Transverse colon (tissue), 4 donors: Measurements from ENCODE around the gene PIH1D1. TPM values are rescaled to one million over a fixed set of nuclear protein-coding genes. Genes with fewer than 3 reads are reported as not detected.
A peak's percentile ranks its signal among the peaks of the same experiment; 100 is the strongest.

ENCODE experiments used
- DNase-seq: peaks from one replicate; pipeline ENCODE4 v3.0.0-alpha.2; 2019
- H3K27ac ChIP-seq, 4 donors: fragments of 200-600 bp; sonication (generic); 2 replicates each; pipeline ENCODE4 v1.5.1; 2016 to 2018; ENCODE audit warnings: inconsistent platforms in 4 of 4
- H3K27me3 ChIP-seq: fragments of 200-600 bp; sonication (generic); 2 replicates; pipeline ENCODE4 v1.5.1; 2017; ENCODE audit warnings: inconsistent platforms
- H3K36me3 ChIP-seq, 4 donors: fragments of 200-600 bp; sonication (generic); 2 replicates each; pipeline ENCODE4 v1.5.1; 2017 to 2019; ENCODE audit warnings: inconsistent platforms in 4 of 4
- H3K4me1 ChIP-seq, 4 donors: fragments of 200-600 bp; sonication (generic); 2 replicates each; pipeline ENCODE4 v1.5.1; 2017 to 2020; ENCODE audit warnings: inconsistent platforms in 4 of 4
- H3K4me3 ChIP-seq, 4 donors: fragments of 200-600 bp; sonication (generic); 1 replicate in 1 of 4; 2 replicates in 3 of 4; pipeline versions ENCODE4 v1.5.1 to v1.6.1; 2017 to 2019; ENCODE audit warnings: inconsistent platforms in 4 of 4
- H3K9me3 ChIP-seq, 2 donors: fragments of 200-600 bp; sonication (generic); 2 replicates each; pipeline ENCODE4 v1.5.1; 2017 to 2019; ENCODE audit warnings: inconsistent platforms in 2 of 2
- EP300 ChIP-seq: sonication (generic); formaldehyde crosslinking; IDR thresholded peaks from one replicate; pipeline ENCODE4 v1.6.1; 2017; ENCODE audit warnings: antibody characterized with exemption, low read depth
- POLR2A ChIP-seq: fragments of 450-650 bp; IDR thresholded peaks from one replicate; pipeline ENCODE4 v1.6.1; 2016; ENCODE audit warnings: antibody characterized with exemption, mild to moderate bottlenecking, moderate library complexity
- POLR2AphosphoS5 ChIP-seq, 3 donors: sonication (generic); formaldehyde crosslinking; IDR thresholded peaks; one replicate each; pipeline ENCODE4 v1.6.1; 2016; ENCODE audit warnings: antibody characterized with exemption in 3 of 3
- WGBS, 2 donors: methylation state at CpG; one replicate each; pipeline ENCODE4 v1.1.5; 2018; ENCODE audit warnings: low coverage in 1 of 2; 5-methylcytosine and 5-hydroxymethylcytosine counted together
- in situ Hi-C, 4 donors: fragments of 200-750 bp; cut with MboI; loops; one replicate each; pipeline versions ENCODE4 v1.15.0 to v1.15.1; 2017; ENCODE audit warnings: low sequenced_read_pairs in 3 of 4, low pct_ligation_motif_present in 1 of 4, low pct_unique_long_range_greater_than_20kb in 1 of 4
- intact Hi-C: fragments of 100-400 bp; cut with DNase I; formaldehyde crosslinking; loops from one replicate; pipeline ENCODE4 v1.15.1; 2023; ENCODE audit warnings: low total_unique reads
- total RNA-seq, 4 donors: library from RNA; depleted of rRNA; stranded (reverse); fragments of >200 nt; gene quantifications; one replicate each; pipeline ENCODE4 v1.1.0, GENCODE V29; 2016
- TF ChIP-seq, protein P1 (sequence below), 5 experiments: fragments of 200-600 bp in 3 of 5; fragments of 450-650 bp in 2 of 5; sonication (generic) in 3 of 5; IDR thresholded peaks; 1 replicate in 2 of 5; 2 replicates in 3 of 5; pipeline ENCODE4 v1.5.1; 2016 to 2017; ENCODE audit warnings: antibody characterized with exemption in 5 of 5, inconsistent platforms in 3 of 5, mild to moderate bottlenecking in 2 of 5, moderate library complexity in 1 of 5

PIH1D1 gene
- total RNA-seq, 4 donors from 2014 or later: 52.7 to 105 (median 90.4) TPM

DNA sequence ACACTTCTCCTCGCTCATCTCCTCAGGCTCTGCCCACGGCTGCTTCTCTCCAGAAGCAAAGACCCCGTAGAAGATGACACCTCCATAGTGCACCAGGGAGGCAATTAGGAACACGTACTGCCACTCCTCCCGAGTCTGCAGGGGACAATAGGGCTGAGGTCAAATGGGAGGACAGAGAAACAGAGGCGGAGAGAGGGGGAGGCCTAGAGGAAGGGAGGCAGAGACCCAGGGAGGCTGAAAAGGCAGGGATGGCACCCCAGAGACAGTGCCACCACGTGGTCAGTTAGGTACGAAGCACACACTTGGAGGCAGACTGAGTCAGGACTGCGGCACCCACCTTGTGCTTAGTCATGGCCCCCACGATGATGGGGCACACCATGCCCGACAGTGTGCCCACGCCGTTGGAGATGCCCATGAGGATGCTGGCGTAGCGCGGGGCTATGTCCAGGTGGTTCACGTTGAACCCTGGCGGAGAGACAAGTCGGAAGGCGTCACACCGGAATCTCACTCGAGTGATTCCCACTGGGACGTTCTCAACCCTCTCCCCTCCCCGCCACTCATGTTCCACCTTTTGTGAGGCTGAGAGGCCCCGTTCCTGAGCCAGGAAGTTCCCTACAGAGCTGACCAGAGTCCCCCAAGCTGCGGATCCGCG, 20.8 kb downstream of the PIH1D1 start:
- Histone ChIP-seq H3K27me3 (peaks cover 100% of the 10 kb centered on the region), H3K4me3 (no peak overlapping the region), H3K27ac (no peak overlapping the region), H3K9me3 (no peaks in the 10 kb centered on the region), H3K36me3 (no peaks in the 10 kb centered on the region), H3K4me1 (peaks cover 6 to 12% (median 11%) of the 10 kb centered on the region in 4 donors)
- in situ Hi-C loops (no loop called here), intact Hi-C loops (no loop called here)
- TF ChIP-seq POLR2A: no peak
- TF ChIP-seq POLR2AphosphoS5 (IDR thresholded peaks at IDR 0.05): no peak
- TF ChIP-seq, protein P1, sequence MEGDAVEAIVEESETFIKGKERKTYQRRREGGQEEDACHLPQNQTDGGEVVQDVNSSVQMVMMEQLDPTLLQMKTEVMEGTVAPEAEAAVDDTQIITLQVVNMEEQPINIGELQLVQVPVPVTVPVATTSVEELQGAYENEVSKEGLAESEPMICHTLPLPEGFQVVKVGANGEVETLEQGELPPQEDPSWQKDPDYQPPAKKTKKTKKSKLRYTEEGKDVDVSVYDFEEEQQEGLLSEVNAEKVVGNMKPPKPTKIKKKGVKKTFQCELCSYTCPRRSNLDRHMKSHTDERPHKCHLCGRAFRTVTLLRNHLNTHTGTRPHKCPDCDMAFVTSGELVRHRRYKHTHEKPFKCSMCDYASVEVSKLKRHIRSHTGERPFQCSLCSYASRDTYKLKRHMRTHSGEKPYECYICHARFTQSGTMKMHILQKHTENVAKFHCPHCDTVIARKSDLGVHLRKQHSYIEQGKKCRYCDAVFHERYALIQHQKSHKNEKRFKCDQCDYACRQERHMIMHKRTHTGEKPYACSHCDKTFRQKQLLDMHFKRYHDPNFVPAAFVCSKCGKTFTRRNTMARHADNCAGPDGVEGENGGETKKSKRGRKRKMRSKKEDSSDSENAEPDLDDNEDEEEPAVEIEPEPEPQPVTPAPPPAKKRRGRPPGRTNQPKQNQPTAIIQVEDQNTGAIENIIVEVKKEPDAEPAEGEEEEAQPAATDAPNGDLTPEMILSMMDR (IDR thresholded peaks at IDR 0.05): no peak
- no peak for TF ChIP-seq EP300
- 70 to 80% methylated on average over 1 to 28 of the region's 28 CpGs for WGBS, 2 donors
- DNase-seq: no peak

DNA sequence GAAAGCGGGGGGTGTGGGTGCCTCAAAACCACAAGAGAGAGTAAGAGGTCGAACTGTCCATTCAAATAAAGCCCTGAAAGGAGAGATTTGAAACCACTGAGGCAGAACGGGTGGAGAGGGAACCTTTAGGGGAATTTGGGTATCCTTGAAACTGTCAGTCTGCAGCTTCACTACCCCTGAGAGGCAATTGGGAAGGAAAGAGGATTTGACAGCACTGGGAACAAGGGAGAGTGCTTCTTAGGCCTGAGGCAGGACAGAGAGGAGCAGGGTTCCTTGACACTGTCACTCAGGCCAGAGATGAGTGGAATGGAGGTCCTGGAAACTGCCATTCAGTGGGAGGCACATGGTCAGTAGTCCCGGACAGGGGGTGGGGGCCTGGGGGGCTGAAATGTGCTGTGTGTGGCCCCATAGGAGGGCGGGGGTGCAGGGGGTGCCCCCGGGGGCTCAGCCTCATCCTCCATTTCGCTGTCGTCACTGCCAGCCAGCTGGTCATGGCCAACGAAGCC, 21.4 kb downstream of the PIH1D1 start:
- WGBS, 2 donors: 20 to 58% methylated on average over 1 to 7 of the region's 9 CpGs
- no peak for TF ChIP-seq EP300
- TF ChIP-seq, protein P1 (IDR thresholded peaks at IDR 0.05): no peak
- no peak for TF ChIP-seq POLR2A
- TF ChIP-seq POLR2AphosphoS5 (IDR thresholded peaks at IDR 0.05): no peak
- Histone ChIP-seq H3K36me3 (no peaks in the 10 kb centered on the region), H3K27ac (no peak overlapping the region), H3K4me1 (peaks cover 6 to 12% (median 11%) of the 10 kb centered on the region in 4 donors), H3K27me3 (peaks cover 100% of the 10 kb centered on the region), H3K9me3 (no peaks in the 10 kb centered on the region), H3K4me3 (no peak overlapping the region)
- in situ Hi-C loops: no loop called here
- intact Hi-C loops: no loop called here
- DNase-seq: no peak

GRCh38 chr19:49428547-49429451, 22.8 kb downstream of the PIH1D1 start:
- H3K27ac ChIP-seq: no peak overlapping the region
- in situ Hi-C loops: no loop called here
- peaks cover 100% of the 10 kb centered on the region for H3K27me3 ChIP-seq
- H3K4me3 ChIP-seq: peak overlapping the region in 1 of 4 donors; percentile 12
- 15 to 19% methylated on average over 4 to 19 of the region's 29 CpGs for WGBS, 2 donors
- H3K9me3 ChIP-seq: no peaks in the 10 kb centered on the region
- DNase-seq: no peak
- intact Hi-C loops: no loop called here
- H3K4me1 ChIP-seq: peaks cover 6 to 12% (median 11%) of the 10 kb centered on the region in 4 donors
- TF ChIP-seq, protein P1 (IDR thresholded peaks at IDR 0.05): no peak
- TF ChIP-seq POLR2AphosphoS5 (IDR thresholded peaks at IDR 0.05): no peak
- TF ChIP-seq EP300: no peak
- TF ChIP-seq POLR2A: no peak
- no peaks in the 10 kb centered on the region for H3K36me3 ChIP-seq

- WGBS, 2 donors: 3% methylated on average over 44 of the region's 45 CpGs; no CpG with 5 or more reads in 1 of the 2 donors
Observed at GRCh38 chr19:49427855-49428546, 23.6 kb downstream of the PIH1D1 start.

More at GRCh38 chr19:49427855-49428546, 23.6 kb downstream of the PIH1D1 start:
- H3K4me3 ChIP-seq: peak overlapping the region in 1 of 4 donors; percentile 12
- H3K27me3 ChIP-seq: peaks cover 100% of the 10 kb centered on the region
- peaks cover 6 to 20% (median 16%) of the 10 kb centered on the region in 4 donors for H3K4me1 ChIP-seq
- no peaks in the 10 kb centered on the region for H3K9me3 ChIP-seq
- in situ Hi-C loops: no loop called here
- no peak for TF ChIP-seq POLR2A
- intact Hi-C loops: no loop called here
- DNase-seq: no peak
- no peaks in the 10 kb centered on the region for H3K36me3 ChIP-seq
- H3K27ac ChIP-seq: no peak overlapping the region
